GM12878 (cell line): ENCODE measurements around the gene EML1. TPM values are rescaled to one million over a fixed set of nuclear protein-coding genes. Genes with fewer than 3 reads are reported as not detected.
A peak's percentile ranks its signal among the peaks of the same experiment; 100 is the strongest.

Experiments used
- BACH1 ChIP-seq: fragments of 450-650 bp; IDR thresholded peaks from 2 replicates; pipeline ENCODE4 v1.6.1; 2017; ENCODE audit warnings: mild to moderate bottlenecking, borderline replicate concordance
- BMI1 ChIP-seq: fragments of 450-650 bp; IDR thresholded peaks from 2 replicates; pipeline ENCODE4 v1.6.1; 2016; ENCODE audit warnings: mild to moderate bottlenecking, moderate library complexity, borderline replicate concordance
- DPF2 ChIP-seq: fragments of 450-650 bp; IDR thresholded peaks from 2 replicates; pipeline ENCODE4 v1.6.1; 2017; ENCODE audit warnings: mild to moderate bottlenecking
- FOS ChIP-seq: IDR thresholded peaks from 3 replicates; pipeline ENCODE4 v1.6.1; 2011; ENCODE audit warnings: borderline replicate concordance; ENCODE audit not compliant: insufficient read length; ENCODE audit errors: extremely low read depth
- FOXM1 ChIP-seq: IDR thresholded peaks from 2 replicates; pipeline ENCODE4 v1.6.1; 2012; ENCODE audit warnings: low read depth, mild to moderate bottlenecking, inconsistent platforms, low read length, moderate library complexity
- IKZF1 ChIP-seq: fragments of 450-650 bp; conservative IDR thresholded peaks from 2 replicates; pipeline ENCODE4 v1.6.1; 2017; ENCODE audit warnings: antibody characterized with exemption, mild to moderate bottlenecking
- IRF4 ChIP-seq: IDR thresholded peaks from 2 replicates; pipeline ENCODE4 v1.6.1; 2011; ENCODE audit warnings: low read depth, low read length
- MTA3 ChIP-seq: IDR thresholded peaks from 2 replicates; pipeline ENCODE4 v1.6.1; 2012; ENCODE audit warnings: low read length, inconsistent platforms, borderline replicate concordance
- MYB ChIP-seq: fragments of 150-350 bp; IDR thresholded peaks from 2 replicates; pipeline ENCODE4 v1.6.1; 2014; ENCODE audit warnings: mild to moderate bottlenecking, low read depth, low read length, borderline replicate concordance
- RUNX3 ChIP-seq: IDR thresholded peaks from 2 replicates; pipeline ENCODE4 v1.6.1; 2012; ENCODE audit warnings: low read length, inconsistent platforms
- TBL1XR1 ChIP-seq: IDR thresholded peaks from 2 replicates; pipeline ENCODE4 v1.6.1; 2012; ENCODE audit warnings: low read depth, low read length, improper control_type of control experiment
- YY1 ChIP-seq: IDR thresholded peaks from 2 replicates; pipeline ENCODE4 v1.6.1; 2011; ENCODE audit warnings: low read depth, mild to moderate bottlenecking, low read length
- polyA plus RNA-seq, 11 experiments: library from polyadenylated mRNA; depleted of rRNA in 4 of 11; unstranded in 6 of 11; stranded (reverse) in 5 of 11; fragments of >200 nt; fragmentation: Nextera tagmentation in 4 of 11; fragmentation: Illumina TruSeq in 1 of 11; extraction: Ambion mirVana in 4 of 11; extraction: Trizol in 1 of 11; gene quantifications; 1 replicate in 1 of 11; 2 replicates in 10 of 11; pipeline versions ENCODE4 v1.2.1 to v1.2.3, GENCODE V29; 2011 to 2016; ENCODE audit warnings: inconsistent platforms in 2 of 11, missing spikeins in 2 of 11, low read depth in 1 of 11
- total RNA-seq, 4 experiments: library from RNA; depleted of rRNA in 3 of 4; stranded (reverse); fragments of >200 nt in 3 of 4; fragmentation: Illumina TruSeq in 1 of 4; extraction: Trizol in 1 of 4; gene quantifications; 2 replicates each; pipeline versions ENCODE4 v1.2.1 to v1.2.3, GENCODE V29; 2013 to 2021
- TF ChIP-seq, protein P1 (sequence below): IDR thresholded peaks from 2 replicates; pipeline ENCODE4 v1.6.1; 2012; ENCODE audit warnings: improper control_type of control experiment, low read depth, low read length; ENCODE audit not compliant: insufficient replicate concordance
- TF ChIP-seq, protein P2 (sequence below): fragments of 150-350 bp; IDR thresholded peaks from 2 replicates; pipeline ENCODE4 v1.6.1; 2016; ENCODE audit warnings: low read depth, low read length

The EML1 gene
- total and polyA plus RNA-seq, 10 of the 15 experiments (the other 5 are each of a cell fraction or from before 2014, with no cell fraction given), result 0.05 to 3.4 (median 0.11) TPM; not detected in 3

- TF ChIP-seq, protein P1, sequence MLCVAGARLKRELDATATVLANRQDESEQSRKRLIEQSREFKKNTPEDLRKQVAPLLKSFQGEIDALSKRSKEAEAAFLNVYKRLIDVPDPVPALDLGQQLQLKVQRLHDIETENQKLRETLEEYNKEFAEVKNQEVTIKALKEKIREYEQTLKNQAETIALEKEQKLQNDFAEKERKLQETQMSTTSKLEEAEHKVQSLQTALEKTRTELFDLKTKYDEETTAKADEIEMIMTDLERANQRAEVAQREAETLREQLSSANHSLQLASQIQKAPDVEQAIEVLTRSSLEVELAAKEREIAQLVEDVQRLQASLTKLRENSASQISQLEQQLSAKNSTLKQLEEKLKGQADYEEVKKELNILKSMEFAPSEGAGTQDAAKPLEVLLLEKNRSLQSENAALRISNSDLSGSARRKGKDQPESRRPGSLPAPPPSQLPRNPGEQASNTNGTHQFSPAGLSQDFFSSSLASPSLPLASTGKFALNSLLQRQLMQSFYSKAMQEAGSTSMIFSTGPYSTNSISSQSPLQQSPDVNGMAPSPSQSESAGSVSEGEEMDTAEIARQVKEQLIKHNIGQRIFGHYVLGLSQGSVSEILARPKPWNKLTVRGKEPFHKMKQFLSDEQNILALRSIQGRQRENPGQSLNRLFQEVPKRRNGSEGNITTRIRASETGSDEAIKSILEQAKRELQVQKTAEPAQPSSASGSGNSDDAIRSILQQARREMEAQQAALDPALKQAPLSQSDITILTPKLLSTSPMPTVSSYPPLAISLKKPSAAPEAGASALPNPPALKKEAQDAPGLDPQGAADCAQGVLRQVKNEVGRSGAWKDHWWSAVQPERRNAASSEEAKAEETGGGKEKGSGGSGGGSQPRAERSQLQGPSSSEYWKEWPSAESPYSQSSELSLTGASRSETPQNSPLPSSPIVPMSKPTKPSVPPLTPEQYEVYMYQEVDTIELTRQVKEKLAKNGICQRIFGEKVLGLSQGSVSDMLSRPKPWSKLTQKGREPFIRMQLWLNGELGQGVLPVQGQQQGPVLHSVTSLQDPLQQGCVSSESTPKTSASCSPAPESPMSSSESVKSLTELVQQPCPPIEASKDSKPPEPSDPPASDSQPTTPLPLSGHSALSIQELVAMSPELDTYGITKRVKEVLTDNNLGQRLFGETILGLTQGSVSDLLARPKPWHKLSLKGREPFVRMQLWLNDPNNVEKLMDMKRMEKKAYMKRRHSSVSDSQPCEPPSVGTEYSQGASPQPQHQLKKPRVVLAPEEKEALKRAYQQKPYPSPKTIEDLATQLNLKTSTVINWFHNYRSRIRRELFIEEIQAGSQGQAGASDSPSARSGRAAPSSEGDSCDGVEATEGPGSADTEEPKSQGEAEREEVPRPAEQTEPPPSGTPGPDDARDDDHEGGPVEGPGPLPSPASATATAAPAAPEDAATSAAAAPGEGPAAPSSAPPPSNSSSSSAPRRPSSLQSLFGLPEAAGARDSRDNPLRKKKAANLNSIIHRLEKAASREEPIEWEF, result peak; percentile 58
- TF ChIP-seq BACH1, result peak; percentile 41; the same call in 1 of the 2 replicates
- 0 out of 2 replicates have a peak, but pooled peaks have one; percentile 19 for TF ChIP-seq YY1
- peak; percentile 66; the same call in 1 of the 2 replicates for TF ChIP-seq TBL1XR1
- TF ChIP-seq MYB, result no peak
- peak; percentile 88 for TF ChIP-seq IKZF1
- peak; percentile 80 for TF ChIP-seq DPF2
- peak; percentile 48; the same call in 1 of the 2 replicates for TF ChIP-seq MTA3
- peak; percentile 81 for TF ChIP-seq IRF4
- TF ChIP-seq FOXM1, result peak; percentile 61; the same call in 1 of the 2 replicates
- TF ChIP-seq FOS, result no peak
- TF ChIP-seq RUNX3, result peak; percentile 96
- TF ChIP-seq, protein P2, sequence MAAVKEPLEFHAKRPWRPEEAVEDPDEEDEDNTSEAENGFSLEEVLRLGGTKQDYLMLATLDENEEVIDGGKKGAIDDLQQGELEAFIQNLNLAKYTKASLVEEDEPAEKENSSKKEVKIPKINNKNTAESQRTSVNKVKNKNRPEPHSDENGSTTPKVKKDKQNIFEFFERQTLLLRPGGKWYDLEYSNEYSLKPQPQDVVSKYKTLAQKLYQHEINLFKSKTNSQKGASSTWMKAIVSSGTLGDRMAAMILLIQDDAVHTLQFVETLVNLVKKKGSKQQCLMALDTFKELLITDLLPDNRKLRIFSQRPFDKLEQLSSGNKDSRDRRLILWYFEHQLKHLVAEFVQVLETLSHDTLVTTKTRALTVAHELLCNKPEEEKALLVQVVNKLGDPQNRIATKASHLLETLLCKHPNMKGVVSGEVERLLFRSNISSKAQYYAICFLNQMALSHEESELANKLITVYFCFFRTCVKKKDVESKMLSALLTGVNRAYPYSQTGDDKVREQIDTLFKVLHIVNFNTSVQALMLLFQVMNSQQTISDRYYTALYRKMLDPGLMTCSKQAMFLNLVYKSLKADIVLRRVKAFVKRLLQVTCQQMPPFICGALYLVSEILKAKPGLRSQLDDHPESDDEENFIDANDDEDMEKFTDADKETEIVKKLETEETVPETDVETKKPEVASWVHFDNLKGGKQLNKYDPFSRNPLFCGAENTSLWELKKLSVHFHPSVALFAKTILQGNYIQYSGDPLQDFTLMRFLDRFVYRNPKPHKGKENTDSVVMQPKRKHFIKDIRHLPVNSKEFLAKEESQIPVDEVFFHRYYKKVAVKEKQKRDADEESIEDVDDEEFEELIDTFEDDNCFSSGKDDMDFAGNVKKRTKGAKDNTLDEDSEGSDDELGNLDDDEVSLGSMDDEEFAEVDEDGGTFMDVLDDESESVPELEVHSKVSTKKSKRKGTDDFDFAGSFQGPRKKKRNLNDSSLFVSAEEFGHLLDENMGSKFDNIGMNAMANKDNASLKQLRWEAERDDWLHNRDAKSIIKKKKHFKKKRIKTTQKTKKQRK, result no peak
- TF ChIP-seq BMI1, result 0 out of 2 replicates have a peak, but pooled peaks have one; percentile 29
Observed at GRCh38 chr14:99936738-99937474, 143.7 kb downstream of the EML1 start (continued).
